Stimulated activated CD8-positive, alpha-beta memory T cell treated with anti-CD3 and anti-CD28 coated beads, Interleukin-4, amount 100 ng/mL, for 48 hours (primary cell): Measurements from ENCODE around the gene PPP1R37.
A peak's percentile ranks its signal among the peaks of the same experiment; 100 is the strongest.
"Not testable (repeated sequence)": the region's sequence is repeated elsewhere in the genome, so short reads cannot be mapped to it uniquely, and the experiment has no call there.

ENCODE experiments used
- DNase-seq: peaks from one replicate; pipeline ENCODE4 v3.0.0-alpha.2; 2020

The PPP1R37 gene

DNA sequence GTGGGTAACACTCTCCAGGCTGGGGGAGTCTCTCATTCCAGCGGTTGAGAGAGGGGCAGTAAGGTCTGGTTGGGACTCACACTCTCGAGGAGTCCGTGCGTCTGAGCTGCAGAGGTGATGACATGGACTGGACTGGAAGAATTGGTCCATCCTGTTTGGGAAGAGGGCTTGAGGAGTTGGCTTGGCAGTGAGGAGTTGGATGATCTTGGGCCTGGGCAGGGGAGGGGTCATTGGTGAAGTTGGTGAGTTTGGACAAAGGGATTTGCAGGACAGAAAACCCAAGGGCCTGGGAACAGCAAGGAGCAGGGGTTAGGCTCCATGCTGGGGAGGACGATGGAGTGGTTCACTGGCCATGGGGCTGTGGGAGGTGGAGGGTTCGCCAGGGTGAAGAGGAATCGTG, 3.7 kb downstream of the PPP1R37 start:
- DNase-seq = no peak

DNA sequence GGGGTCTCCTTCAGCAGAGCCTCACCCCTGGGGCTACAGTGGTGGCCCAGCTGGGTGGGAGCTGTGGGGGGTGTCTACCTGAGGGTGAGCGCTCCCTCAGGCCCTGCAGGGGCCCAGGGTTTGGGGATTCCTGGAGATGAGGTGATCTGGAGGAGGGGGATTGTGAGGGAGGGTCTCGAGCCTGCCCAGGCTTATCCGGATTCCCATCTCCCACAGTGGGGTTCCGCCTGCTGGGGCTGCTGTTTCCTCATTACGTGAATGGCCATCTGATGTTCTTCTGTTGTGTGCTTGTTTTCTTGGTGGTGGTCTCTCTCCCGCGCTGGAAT, 4.4 kb downstream of the PPP1R37 start:
- no peak for DNase-seq

GRCh38 chr19:45097776-45098520, 5.0 kb downstream of the PPP1R37 start:
- DNase-seq = no peak

- no peak for DNase-seq
Observed at GRCh38 chr19:45098521-45099466, 5.8 kb downstream of the PPP1R37 start.

- no peak for DNase-seq
Observed at GRCh38 chr19:45099467-45100191, 6.7 kb downstream of the PPP1R37 start.

DNA sequence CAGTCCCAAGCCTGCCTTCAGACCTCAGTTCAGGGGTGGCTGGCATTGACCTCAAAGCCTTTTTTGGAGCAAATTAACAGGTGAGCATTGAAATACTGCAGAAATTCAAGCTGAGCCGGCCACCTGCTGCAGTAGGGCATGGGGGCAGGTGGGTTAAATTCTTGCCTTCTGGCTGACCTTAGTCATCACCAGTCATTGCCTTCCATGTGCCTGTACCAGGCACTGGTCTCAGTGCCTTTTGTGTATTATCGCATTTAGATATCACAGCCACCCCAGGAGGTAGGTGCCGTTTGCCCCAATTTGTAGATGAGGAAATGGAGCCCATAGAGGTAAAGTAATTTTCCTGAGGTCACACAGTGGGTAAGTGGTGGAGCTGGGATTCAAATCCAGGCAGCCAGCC, 7.2 kb downstream of the PPP1R37 start:
- DNase-seq = no peak

- no peak for DNase-seq
Observed at GRCh38 chr19:45100846-45101252, 7.9 kb downstream of the PPP1R37 start.

DNA sequence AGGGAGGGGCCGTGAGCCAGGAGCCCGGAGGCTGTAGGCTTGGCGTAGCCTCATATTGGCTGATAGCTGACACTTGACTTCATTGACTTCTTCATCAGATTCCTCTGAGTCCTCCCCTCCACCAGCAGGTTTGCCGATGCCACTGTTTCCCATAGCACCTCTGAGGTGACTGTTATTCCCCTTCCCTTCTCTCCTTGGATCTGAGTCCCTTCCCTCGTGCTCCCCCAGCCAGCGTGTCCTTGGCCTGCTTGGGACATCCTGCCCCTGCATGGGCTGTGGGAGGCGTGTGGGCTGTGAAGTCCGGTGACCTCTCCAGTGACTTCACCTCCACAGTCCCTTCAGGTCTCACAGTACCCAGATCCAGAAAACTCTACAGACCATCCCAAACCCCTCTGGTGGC, 8.8 kb downstream of the PPP1R37 start:
- no peak for DNase-seq

DNA sequence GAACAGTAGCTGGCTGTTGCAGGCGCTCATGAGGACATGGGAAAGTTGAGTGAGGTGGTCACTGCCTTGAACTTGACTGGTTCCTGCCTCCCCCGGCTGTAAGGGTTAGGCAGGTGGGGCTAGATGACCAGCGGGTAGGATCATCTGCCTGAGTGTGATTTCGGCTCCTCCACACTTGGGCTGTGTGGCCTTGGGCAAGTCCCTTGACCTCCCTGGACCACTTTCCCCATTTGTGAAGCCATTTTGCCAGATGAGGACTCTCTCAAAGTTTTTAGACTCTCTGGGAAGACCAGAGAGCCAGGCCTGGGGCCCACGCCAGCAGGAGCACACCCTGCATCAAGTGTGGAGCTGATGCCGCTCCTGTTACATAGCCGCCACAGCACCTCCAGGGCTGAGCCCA, 9.5 kb downstream of the PPP1R37 start:
- no peak for DNase-seq

DNA sequence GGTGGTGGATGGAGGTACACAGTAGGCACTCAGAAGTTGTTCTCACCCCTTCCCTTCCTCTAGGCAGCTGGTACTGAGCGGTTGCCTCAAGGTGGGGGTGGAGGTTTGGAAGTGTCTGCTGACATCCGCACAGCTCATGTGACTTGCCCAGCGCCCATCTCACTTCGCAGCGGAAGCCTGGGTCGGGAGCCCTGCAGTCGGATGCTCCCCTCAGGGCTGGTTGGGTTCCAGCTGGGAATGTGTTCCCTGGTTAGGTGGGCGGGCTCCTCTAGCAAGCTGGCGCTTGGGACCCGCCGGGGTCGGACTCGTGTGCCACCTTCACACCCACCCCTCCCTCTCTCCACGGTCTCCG, 10.2 kb downstream of the PPP1R37 start:
- no peak for DNase-seq

DNA sequence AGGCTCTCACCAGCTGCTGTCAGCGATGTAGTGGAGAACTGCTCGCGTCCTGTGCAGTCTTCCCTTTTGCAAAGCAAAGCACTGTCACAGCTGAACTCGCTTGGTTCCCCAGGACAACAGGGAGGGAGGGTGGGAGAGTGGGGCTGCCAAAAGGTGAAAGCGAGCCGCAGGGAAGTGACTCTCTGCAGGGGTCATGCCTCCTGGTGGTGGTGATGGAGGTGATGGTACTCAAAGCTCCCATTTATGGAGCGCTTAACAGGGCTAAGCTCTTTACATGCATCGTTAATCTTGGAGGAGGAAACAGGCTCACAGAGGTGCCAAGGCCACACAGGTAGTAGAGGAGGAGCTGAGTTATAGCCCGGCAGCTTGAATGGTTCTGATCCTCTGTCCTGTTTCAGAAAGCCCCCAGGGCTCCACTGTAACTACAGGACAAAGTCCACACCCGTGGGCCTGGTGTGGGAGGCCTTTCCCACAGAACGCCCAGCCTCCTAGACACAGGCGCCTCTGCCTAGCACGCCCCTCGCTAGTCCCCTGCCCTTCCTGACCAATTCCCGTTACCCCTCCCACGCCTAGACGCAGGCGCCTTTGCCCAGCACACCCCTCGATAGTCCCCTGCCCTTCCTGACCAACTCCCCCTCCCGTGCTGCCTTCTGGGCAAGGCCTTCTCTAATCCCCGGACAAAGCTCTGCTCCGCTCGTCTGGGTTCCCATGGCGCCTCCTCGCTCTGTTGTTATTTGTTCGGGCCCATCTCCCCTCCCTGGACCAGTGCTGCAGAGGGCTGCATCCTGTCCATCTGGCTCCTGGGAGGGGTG, 10.7 kb downstream of the PPP1R37 start:
- DNase-seq = no peak

DNA sequence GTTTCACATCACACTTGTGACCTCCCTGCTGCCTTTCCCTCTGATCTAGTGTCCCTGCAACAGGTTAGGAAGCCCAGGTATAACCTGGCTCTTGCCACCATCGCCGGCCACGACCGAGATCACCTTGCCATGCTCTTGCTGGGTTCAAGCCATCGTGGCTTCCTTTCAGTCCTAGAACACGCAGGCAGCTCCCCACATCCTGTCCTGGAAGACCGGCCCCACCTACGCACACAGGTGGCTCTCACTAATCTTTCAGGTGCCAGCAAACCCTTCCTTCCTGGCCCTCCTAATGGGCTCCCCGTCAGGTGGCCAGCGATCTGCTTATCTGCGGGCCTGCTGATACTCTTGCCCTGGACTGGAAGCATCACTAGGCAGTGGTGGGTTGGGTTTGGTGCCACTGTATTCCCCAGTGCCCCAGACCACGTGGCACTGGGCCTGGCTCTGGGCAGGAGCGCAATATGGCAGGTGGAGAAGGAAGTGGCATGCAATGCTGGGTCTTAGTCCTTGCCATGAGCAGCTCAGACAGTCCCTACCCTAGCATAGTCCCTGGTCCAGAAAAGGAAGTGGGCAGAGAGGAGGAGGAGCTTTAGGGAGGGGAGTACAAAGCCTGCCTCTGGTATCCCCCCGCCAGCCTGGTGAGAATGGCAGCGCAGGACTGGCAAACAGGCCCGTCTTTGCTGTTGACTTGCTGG, 11.8 kb downstream of the PPP1R37 start:
- no peak for DNase-seq

- DNase-seq = not testable (repeated sequence)
Observed at GRCh38 chr19:45106363-45106762, 13.4 kb downstream of the PPP1R37 start.

- no peak for DNase-seq
Observed at GRCh38 chr19:45107621-45108150, 14.7 kb downstream of the PPP1R37 start.

DNA sequence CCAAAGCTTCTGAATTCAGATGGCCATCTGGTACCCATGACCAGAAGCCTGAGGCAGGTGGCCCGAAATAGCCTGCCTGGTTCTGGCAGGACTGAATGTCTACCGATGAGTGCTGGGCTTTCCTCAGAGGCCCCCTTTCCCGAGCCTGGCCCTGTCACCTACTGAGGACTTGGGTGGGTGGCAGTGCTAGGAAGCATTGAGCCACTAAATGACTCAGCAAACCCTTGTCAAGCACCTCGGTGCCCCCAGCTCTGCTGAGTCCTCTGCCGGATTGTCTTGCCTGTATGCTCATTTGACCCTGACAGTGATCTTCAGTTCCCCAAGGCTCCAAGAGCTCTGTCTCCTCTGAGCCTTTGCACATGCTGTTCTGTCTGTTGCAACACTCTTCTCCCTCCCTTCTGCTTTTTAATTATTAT, 17.9 kb downstream of the PPP1R37 start:
- peak; percentile 47 for DNase-seq

DNA sequence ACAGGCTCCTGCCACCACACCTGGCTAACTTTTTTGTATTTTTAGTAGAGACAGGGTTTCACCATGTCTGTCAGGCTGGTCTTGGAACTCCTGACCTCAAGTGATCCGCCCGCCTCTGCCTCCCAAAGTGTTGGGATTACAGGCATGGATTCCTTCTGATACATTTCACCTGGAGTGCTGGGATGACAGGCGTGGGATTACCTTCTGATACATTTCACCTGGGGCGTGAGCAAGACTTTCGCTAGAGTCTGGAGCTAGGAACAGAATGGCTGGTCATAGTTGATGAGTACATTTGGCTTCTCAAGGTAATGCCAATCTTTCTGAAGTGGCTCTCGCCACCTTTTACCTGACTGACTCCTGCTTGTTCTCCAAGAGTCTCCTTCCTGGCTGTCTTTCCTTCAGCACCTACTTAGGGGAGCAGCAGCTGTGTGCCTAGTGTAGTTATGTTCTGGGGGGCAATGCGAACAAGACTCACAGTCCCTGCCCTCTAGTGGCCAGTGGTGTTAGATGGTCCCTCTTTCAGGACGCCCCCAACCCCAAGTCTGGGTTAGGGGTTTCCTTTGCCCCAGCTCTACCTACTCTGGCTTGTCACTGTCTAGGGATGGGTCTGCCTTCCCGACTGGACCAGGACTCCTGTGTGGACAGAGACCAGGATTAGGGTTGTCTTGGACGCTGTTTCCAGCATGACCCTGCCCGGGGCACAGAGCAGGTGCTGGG, 19.3 kb downstream of the PPP1R37 start:
- DNase-seq = no peak

- no peak for DNase-seq
Observed at GRCh38 chr19:45113628-45114027, 20.6 kb downstream of the PPP1R37 start.

DNA sequence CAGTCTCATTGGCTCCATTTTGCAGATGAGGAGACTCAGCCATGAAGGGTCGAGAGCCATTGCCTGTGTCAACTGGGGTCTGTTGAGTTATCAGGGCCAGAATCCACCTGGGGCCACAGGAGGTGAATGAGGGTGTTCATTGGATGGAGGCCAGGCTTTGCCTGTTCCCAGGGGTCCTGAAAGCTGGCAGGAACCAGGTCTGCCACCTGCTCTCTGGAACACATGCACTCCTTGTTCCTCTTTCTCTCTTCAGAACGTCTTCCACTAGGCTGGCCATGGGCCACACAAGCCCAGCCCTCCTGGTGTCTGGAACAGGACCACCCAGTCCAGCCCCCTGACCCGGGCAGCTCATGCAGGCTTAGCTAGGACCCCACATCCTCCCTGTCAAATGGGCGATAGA, 21.1 kb downstream of the PPP1R37 start:
- no peak for DNase-seq

DNA sequence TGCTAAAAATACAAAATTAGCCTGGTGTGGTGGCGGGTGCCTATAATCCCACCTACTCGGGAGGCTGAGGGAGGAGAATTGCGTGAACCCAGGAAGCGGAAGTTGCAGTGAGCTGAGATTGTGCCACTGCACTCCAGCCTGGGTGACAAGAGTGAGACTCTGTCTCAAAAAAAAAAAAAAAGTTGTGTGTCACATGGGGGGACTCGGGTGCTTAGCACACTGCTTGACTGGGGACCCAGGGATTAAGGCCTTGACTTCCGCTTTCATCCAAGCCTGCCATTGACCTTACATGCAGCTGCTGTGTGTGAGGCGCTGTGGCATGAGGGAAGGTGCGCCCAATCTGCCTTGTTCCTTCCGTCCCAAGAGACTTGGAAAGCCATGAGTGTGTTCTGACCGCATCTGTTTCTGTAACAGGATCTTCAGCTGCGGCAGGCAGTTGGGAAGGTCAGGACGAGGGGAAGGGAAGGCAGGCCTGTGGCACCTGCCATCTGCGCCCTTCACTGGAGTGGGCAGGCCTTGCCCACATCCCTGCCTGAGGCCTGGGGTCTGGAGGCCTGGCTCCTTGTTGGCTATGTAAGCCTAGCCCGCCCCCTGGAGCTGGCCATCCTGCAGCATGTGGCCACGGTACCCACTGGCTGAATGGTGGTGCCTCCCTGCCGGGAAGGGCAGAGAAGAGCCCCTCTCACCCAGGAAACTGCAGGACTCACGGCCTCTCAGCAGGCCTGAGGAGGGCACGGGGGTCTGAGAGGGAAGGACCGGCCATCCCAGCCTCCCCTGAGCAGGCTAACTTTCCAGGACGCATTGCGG, 23.0 kb downstream of the PPP1R37 start:
- DNase-seq = no peak

DNA sequence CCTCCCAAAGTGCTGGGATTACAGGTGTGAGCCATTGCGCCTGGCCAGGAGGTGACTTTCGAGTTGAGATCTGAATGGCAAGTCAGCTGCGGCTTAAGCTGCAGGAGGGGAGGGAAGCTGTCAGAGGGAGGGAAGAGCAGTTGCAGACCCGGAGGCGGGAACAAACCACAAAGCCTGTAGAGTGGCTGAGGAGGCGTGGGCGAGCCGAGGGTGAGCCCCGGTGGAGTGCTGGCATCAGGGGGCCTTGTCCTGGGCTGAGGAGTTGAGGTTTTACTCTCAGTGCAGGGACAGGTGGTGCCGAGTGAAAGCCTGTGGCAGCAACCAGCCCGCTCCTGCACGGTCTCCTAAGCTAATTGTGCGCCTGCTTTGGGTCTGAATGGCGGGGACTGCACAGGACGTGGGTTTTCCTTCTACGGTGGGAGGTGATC, 24.2 kb downstream of the PPP1R37 start:
- peak; percentile 83 for DNase-seq
